22Rv1 (cell line): Measurements from ENCODE around the gene UGT1A8.

Experiments used
- ZFX ChIP-seq: fragments of 450-650 bp; IDR thresholded peaks from 2 replicates; pipeline ENCODE4 v1.6.1; 2017; ENCODE audit warnings: antibody characterized with exemption, borderline replicate concordance
- TF ChIP-seq, protein P1 (sequence below): fragments of 450-650 bp; IDR thresholded peaks from 2 replicates; pipeline ENCODE4 v1.5.1; 2017; ENCODE audit warnings: mild to moderate bottlenecking

DNA sequence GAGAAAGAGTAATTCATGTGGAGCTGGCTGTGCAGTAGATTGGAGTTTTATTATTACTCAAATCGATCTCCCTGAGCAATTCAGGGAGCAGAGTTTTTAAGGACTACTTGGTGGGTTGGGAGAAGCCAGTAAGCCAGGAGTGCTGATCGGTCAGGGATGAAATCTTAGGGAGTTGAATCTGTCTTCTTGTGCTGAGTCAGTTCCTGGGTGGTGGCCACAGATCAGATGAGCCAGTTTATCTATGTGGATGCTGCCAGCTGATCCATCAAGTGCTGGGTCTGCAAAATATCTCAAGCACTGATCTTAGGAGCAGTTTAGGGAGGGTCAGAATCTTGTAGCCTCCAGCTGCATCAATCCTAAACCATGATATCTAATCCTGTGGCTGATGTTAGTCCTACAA lies 17.0 kb upstream of the UGT1A8 start:
- TF ChIP-seq, protein P1, sequence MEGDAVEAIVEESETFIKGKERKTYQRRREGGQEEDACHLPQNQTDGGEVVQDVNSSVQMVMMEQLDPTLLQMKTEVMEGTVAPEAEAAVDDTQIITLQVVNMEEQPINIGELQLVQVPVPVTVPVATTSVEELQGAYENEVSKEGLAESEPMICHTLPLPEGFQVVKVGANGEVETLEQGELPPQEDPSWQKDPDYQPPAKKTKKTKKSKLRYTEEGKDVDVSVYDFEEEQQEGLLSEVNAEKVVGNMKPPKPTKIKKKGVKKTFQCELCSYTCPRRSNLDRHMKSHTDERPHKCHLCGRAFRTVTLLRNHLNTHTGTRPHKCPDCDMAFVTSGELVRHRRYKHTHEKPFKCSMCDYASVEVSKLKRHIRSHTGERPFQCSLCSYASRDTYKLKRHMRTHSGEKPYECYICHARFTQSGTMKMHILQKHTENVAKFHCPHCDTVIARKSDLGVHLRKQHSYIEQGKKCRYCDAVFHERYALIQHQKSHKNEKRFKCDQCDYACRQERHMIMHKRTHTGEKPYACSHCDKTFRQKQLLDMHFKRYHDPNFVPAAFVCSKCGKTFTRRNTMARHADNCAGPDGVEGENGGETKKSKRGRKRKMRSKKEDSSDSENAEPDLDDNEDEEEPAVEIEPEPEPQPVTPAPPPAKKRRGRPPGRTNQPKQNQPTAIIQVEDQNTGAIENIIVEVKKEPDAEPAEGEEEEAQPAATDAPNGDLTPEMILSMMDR = no peak
- TF ChIP-seq ZFX = no peak
